Kidney glomerular epithelial cell (primary cell): ENCODE measurements around the gene KCP.

Experiments
- DNase-seq: peaks from one replicate; lab custom pipeline; 2025; lab: John Stamatoyannopoulos, UW

The KCP gene

GRCh38 chr7:128874140-128875031, 36.1 kb downstream of the KCP start:
- no peak for DNase-seq

DNA sequence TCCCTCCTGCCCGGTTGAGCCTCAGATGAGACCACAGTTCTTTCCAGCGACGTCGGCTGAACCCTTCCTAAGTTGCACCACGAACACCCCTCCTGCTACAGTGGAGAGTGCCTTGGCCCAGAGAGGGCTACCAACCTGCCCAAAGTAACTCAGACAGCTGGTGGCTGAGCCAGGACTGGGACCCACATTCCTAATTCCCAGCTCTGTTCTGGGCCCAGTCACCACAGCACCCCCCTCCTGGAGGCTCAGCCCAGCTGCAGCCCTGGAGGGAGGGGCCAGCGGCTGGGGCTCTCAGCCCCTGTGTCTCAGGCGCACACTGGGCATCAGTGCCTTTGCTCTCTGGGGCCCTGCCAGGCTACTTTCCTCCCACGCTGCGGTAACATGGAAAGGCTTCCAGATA, 37.3 kb downstream of the KCP start:
- no peak for DNase-seq

- no peak for DNase-seq
Measured at GRCh38 chr7:128872394-128872824, 38.1 kb downstream of the KCP start.

DNA sequence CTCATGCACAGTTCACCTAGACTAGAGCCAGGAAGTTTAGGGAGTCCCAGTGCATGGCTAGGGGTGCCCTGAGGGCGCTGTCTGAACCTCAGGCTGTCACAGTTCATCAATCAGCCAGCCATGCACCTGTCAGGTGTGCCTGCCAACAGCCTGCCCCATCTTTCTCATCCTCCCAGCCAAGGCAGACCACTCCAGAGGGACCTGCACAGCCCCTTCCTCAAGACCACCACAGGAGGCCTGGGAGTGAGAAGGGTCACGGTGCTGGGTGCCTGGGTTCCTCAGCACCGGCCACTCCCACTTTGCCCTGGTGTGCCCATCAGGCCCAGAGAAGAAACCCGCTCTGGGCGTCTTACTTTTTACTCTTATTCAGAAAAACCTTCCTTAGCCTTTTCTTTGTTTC, 39.5 kb downstream of the KCP start:
- DNase-seq: no peak

- no peak for DNase-seq
Measured at GRCh38 chr7:128869944-128870285, 40.6 kb downstream of the KCP start.

DNA sequence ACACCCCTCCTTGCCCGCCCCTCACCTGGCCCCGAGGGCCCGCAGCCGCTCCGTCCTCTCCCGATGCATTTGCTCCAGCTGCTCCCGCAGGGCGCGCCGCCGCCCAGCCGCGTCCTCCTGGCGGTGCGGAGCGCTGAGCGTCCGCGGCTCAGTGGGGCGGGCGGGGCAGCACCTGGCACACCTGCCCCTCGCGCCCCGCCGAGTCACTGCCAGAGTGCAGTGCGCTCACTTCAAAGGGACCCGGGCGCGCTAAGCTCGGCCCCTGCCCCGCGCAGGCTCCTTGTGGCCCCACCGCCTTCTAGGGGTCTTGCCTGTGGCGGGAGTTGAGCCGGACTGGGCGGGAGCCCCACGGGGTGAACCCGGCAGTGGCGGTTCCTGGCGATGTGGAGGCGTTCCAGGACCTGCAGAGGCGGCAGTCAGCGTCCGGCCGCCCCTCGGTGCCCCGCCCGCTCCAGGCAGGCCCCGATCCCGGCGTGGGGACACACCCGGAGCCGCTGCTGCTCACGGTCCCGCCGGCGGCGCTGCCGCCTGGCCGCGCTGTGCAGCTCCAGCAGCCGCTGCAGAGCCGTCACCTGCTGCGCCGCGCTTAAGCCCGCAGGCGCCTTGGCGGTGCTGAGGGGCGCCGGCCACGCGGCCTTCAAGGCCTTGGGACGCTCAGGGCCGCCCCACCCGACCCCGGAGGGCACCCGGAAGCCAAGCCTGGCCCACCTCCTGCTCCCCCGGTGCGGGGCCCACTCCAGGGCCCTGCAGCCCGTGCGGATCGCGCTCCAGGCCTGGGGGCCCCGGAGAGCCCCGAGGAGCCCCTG, 41.2 kb downstream of the KCP start:
- no peak for DNase-seq

GRCh38 chr7:128868624-128869137, 41.8 kb downstream of the KCP start:
- DNase-seq: no peak

- no peak for DNase-seq
Measured at GRCh38 chr7:128867842-128868623, 42.5 kb downstream of the KCP start.

DNA sequence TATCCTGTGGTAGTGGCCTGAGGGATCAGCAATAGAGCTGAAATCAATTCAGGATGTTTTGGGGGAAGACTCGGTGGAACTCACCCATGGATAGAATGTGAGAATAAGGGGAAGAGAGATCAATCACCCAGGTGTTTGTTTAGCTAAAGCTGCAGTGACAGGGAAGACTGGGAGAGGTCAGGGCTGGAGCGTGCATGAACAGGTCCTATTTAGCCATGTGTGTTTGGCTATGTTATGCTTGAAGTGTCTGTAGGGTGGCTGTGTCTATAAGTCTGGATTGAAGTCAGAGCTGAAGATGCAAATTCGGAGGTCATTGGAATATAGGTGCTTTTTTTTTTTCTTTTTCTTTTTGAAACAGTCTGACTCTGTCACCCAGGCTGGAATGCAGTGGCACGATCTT, 43.3 kb downstream of the KCP start:
- DNase-seq: no peak

GRCh38 chr7:128865996-128866877, 44.3 kb downstream of the KCP start:
- no peak for DNase-seq

DNA sequence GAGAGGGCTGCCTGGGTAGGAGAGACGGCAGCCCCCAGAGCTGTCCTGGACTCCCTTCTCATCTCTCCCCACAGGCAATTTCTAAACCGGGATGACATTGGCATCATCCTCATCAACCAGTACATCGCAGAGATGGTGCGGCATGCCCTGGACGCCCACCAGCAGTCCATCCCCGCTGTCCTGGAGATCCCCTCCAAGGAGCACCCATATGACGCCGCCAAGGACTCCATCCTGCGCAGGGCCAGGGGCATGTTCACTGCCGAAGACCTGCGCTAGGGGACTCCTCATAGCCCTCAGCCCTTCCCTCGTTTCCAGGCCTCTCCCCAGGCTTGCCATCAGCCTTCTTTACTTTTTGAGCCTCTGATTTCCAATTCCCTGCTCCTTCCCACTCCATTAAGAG, 45.2 kb downstream of the KCP start:
- DNase-seq: no peak

DNA sequence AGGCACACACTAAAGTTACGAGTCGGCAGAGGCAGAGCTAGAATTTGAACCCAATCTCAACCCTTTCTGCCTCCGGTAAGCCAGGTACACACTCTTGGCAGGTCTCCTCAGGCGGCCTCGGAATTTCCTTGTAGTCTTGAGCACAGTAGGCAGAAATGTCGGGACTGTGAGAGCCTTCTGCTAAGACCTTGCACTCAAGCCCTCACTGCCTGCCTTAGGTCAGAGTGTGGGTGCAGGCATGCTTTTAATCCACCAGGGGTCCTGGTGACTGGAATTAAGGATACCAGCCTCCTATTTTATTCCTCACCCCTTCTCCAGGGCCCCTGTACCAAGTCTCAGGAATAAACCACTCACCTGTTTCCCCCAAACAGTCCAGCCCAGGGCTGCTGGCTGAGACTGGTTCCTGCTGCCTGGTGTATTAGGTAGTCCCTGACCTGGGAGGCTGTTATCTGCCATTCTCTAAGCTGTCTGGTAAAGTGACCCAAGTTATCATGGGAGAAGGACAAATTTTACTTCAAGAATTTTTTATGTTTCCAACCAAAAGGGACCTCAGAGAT, 47.0 kb downstream of the KCP start:
- peak; percentile 27 for DNase-seq

DNA sequence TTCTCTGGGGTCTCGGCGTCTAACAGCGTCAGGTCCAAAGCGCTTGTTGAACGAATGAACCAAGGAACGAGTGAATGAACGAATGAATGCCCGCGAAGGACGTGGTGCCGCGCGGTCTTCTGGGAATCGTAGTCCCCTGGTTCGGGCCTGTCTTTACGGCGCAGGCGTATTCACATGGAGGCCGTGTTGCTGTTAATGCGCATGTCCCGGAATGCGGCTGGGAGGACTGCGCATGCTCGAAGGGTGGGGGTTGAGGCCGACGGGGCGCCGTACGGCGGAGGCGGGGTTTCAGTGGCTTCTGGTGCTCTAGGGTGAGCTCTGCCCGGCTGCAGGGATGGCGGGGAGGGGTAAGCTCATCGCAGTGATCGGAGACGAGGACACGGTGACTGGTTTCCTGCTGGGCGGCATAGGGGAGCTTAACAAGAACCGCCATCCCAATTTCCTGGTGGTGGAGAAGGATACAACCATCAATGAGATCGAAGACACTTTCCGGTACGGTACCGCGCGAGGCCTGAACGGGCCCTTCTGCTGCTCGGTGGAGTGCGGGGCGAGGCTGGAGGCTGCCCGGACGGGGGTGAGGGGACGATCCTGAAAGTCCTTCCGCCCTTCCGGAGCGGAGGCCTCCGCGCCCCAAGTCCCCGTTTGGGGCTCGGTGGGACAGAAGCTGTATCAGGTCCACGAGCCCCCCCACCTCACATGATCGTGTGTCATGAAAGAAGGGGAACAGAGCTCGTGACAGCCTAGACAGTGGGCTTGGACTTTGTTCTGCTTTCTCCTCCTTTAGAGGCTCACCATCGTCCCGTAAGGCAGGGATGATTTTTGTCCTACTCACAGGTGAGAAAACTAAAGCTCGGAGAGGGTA, 47.7 kb downstream of the KCP start, which contains the start of gene ATP6V1F:
Gene ATP6V1F, plus strand, starts transcription at position 286 of the 862 bp plus-strand sequence. Its CDS starts 49 bp downstream, at position 335.
- DNase-seq: peak; percentile 97

- DNase-seq: peak; percentile 88
Measured at GRCh38 chr7:128861957-128862570, 48.4 kb downstream of the KCP start.

- DNase-seq: no peak
Measured at GRCh38 chr7:128860158-128861073, 50.1 kb downstream of the KCP start.

DNA sequence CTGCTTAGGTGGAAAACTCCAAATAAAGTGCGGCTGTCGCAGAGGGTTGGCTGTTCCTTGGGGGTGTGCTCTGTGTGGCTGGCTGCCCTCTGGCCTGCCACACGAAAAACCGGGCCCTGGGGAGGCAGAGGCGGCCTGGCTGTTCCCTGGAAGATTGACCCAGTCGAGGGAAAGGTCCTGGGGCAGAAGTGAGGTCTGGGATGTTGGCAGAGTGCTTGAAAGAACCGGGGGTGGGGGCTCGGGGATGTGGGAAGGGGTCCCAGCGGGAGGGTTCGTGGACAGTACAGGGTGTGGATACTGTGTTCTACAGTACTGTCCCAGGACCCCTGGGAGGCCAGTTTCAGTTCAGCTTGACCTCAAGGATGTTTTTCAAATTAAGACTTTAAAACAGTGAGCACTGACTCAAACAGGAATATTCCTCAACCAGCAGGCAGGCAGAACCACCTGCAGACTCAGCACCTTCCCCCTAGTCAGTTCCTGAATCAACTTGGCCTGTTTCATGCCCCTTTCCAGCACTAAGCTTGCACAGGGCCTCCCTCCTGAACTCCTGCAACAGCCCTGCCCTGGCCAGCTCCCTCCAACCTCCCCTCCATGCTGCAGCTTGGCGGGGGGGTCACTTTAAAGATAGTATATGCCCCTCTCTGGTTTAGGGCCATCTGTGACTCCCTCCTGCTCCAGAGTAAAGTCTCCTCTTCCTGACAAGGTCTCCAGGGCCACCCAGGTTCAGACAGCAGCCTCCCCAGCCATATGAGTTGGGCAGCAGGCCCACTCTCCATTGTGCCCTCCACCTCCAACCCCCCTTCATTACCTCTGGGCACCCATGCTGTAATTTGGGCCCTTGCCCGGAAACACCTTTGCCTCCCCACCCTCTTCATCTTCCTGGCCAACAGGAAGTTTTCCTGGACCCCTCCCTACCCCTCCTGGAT, 51.0 kb downstream of the KCP start:
- no peak for DNase-seq
